GM12873 (cell line): ENCODE results near the gene TOM1L2.

ENCODE experiments used
- TF ChIP-seq, protein P1 (sequence below): IDR thresholded peaks from 2 replicates; pipeline ENCODE4 v1.5.1; 2012; ENCODE audit warnings: low read depth, mild to moderate bottlenecking, moderate library complexity, low read length, control low read depth; ENCODE audit not compliant: insufficient read depth; ENCODE audit errors: missing control alignments

TOM1L2 gene

DNA sequence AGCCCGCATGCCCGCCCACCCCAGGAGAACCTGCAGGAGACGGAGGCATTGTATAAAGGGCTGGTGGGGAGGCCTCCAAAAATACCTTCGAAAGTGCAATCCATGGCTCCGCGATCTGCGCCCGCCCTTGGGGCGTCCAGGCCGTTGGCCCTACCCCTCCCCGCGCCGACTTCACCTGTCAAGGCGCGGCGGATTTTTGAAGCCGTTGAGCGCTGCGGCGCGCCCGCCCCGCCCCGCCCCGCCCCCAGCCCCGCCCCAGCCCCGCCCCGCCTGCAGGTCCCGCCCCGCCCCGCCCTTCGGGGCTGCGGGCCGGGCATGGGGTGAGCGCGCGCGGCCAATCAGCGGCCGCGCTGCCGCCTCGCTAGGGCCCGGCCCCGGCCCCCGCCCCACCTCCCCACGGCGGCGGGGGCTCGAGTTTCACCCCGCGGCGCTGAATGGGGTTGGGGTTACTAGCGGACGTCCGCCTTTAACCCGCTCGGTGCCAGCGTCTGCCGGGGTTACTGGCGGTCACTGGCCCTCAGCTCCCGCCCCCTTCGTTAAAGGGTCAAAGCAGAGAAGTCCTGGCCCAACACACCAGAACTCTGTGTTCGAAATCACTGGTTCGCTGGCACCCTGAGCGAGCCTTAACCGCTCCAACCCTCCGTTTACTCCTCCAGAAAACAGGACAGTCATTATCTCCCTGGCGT lies 148.6 kb downstream of the TOM1L2 start:
- TF ChIP-seq, protein P1, sequence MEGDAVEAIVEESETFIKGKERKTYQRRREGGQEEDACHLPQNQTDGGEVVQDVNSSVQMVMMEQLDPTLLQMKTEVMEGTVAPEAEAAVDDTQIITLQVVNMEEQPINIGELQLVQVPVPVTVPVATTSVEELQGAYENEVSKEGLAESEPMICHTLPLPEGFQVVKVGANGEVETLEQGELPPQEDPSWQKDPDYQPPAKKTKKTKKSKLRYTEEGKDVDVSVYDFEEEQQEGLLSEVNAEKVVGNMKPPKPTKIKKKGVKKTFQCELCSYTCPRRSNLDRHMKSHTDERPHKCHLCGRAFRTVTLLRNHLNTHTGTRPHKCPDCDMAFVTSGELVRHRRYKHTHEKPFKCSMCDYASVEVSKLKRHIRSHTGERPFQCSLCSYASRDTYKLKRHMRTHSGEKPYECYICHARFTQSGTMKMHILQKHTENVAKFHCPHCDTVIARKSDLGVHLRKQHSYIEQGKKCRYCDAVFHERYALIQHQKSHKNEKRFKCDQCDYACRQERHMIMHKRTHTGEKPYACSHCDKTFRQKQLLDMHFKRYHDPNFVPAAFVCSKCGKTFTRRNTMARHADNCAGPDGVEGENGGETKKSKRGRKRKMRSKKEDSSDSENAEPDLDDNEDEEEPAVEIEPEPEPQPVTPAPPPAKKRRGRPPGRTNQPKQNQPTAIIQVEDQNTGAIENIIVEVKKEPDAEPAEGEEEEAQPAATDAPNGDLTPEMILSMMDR, result no peak

DNA sequence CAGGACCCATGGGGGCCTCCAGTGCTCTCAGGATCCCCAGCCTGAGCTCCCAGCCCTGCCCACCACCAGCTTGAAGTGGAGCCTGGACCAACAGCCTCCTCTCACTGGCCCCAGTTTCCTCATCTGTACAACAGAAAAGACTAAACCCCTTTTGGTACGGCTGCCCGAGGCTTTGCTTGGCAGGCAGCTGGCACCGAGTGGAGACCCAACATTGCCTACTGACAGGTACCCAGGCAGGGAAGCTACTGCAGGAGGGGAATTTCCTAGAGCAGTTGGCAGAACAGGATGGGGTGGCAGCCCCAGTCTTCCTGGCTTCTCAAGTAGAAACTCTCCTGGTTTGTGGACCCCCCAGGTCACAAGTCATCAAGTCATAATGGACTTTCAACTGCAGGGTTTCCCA lies 149.6 kb downstream of the TOM1L2 start:
- TF ChIP-seq, protein P1, result no peak

DNA sequence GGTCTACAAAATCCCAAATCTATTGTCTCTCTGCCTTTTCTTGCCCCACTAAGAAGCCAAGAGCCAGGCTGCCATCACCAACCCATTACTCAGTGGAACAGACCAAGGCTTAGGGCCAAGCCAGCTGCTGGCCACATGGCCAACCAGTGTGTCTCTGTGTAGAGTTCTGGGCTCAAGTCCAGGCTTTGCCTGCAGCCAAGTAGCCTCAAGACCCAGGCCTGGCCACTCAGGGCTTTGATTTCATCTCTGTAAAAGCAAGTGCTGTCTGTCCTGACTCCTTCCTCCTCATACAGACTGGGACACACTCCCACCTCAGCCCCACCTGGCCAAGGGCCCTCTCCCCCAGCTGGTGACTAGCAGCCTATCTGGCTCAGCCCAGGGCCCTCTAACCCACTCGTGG lies 150.0 kb downstream of the TOM1L2 start:
- TF ChIP-seq, protein P1, result no peak

DNA sequence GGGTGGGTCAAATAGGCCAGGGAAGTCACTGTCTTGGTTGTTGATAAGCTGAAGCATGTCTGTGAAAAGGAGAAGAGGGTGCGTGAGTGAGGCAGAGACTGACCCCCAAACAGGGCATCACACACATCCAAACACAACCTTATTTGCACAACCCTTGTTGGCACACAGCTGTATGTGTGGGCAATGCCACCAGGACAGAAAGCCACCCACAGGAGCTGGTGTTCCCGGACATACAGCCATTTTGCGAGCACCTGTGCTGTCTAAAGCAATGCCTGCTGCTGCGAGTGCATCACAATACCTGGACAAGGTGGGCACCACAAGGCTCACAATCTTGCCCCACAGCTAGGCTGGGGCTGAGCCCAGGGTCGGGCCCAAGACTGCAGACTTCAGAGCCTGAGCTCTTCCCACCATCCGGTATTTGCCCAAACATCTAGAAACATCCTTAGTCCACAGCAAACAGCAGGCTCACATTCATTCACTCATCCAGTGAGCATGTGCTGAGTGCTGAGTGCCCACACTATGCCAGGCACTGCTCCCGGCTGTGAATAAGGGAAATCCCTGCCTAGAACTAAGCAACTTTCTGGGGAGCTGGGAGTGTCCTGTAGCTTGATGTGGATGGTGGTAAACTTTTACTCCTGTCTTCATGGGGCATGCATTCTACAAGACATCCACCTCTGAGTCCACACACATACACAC lies 151.6 kb downstream of the TOM1L2 start:
- TF ChIP-seq, protein P1, result no peak

DNA sequence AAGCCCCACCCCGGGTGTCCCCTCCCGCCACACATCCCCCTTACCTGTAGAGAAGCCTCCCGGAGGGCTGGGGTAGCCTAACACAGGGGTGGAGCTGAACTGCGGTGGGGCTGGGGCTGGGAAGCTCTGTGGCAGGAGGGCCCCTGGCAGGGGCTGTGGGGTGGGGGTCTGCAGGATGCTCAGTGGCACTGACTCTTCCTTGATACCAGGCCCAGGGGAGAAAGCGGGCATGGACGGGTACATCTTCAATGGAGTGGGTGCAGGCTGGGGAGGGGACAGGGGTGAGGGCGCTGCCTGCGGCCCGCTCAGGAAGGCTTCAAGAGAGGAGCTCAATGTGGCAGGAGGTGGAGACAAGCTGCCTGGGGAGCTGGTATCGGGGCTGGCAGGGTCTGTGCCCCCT lies 152.2 kb downstream of the TOM1L2 start:
- TF ChIP-seq, protein P1, result no peak

DNA sequence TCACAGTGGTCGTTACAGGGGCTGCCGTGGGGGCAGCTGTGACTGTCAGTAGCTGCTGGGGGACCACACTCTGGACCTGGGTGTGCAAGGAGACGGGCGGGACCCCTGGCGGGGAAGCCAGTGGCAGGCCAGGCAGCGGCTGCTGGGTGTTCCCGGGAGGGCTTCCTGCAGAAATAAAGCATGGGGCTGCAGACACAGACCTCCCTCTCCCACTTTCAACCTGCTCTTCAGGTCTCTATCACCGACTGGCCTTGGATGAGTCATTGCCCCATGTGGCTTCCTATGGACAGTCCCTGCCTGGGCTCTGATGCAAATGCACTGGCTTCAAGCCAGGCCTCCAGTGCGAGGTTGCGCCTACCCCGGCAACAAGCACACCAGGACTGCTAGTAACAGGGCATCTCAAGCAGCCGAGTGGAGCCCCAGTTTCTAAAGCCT lies 152.6 kb downstream of the TOM1L2 start:
- TF ChIP-seq, protein P1, result no peak

DNA sequence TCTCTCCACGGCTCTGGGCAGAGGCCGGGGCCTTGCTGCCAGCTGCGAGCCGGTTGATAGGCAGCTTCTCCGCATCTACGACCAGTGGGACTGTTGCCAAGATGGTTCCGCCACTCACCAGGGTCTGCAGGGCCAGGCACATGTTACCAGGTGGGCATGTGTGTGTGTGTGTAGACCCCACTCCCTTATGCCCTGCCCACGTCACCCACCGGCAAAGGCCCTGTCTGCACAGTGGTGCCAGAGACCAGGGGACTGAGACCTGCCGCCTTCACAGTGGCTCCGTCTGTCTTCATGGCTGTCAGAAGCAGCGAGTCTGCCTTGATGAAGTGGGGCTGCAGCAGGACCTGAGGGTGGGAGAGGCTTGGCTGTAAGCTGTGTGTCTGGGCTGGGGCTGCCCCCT lies 153.1 kb downstream of the TOM1L2 start:
- TF ChIP-seq, protein P1, result no peak
